ENCODE results near the gene MYO7B.

GRCh38 chr2:127552336-127552735, 16.9 kb downstream of the MYO7B start:
- no peak for TF ChIP-seq CTCF (IDR thresholded peaks at IDR 0.05)
- no peak for TF ChIP-seq POLR2A (IDR thresholded peaks at IDR 0.05)

All from uterus (tissue), 2 donors.